HepG2 (cell line): ENCODE results near the gene STK39.

Source experiments
- POLR2A ChIP-seq, 2 experiments: IDR thresholded peaks; 2 replicates each; pipeline ENCODE4 v1.6.1; 2011; ENCODE audit warnings: low read depth in 2 of 2, low read length in 2 of 2, mild to moderate bottlenecking in 1 of 2, moderate library complexity in 1 of 2; ENCODE audit not compliant: insufficient read depth in 1 of 2
- TCF12 ChIP-seq, 2 experiments: fragments of 450-650 bp in 1 of 2; sonication (generic) in 1 of 2; formaldehyde crosslinking in 1 of 2; IDR thresholded peaks; 2 replicates each; pipeline versions ENCODE4 v1.6.1 to v1.8.0; 2017 to 2022; ENCODE audit warnings: antibody characterized with exemption in 1 of 2, mild to moderate bottlenecking in 1 of 2, missing genetic modification reagents in 1 of 2, moderate library complexity in 1 of 2

DNA sequence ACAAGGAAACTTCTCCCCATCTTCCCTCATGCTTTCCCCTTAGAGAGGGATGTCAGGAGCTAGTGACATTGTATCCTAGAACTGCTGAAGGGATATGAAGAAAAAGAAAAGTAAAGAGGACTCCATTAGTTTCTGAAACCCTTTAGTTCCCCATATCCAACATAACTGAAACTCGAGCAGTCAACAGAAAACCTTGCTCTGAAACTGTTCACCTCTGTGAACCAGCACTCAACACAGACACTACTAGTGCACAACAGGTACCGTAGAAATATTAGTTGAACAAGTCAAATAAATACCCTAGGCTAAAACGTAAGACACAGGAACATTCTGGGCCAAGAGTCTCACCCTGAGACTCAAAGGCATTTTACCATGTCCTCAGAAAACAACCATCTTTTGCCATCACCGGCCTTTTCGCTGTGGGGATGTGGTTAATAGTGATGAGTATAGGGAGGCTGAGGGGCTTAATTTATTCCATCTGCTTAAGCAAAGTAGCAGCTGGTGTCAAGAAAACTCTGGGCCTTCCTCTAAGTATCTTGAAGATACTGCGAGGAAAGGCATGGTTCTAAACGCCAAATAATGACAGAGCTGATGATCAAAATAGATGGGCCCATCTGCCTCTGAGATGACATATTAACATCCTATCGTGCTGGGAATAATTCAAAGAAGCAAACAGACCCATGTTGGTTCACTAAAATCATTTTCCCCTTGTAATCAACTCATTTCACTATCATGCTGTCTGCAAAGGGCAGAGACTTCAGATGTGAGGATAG is 156.8 kb downstream of the STK39 start:
- TF ChIP-seq POLR2A (IDR thresholded peaks at IDR 0.05; ENCODE audit: insufficient read depth in 1 of 2, low read depth in 2 of 2, low read length in 2 of 2) (no peak), TCF12 (IDR thresholded peaks at IDR 0.05) (no peak), TCF12 (CRISPR knock-in tag; IDR thresholded peaks at IDR 0.05) (no peak)
